GM18870 (cell line): ENCODE results near the gene ASXL1.

Source experiments
- ATAC-seq: cut with Tn5 transposase; IDR thresholded peaks from one replicate; pipeline ENCODE4 v1.9.1; 2021; ENCODE audit warnings: moderate library complexity; ENCODE audit not compliant: unreplicated experiment

Gene ASXL1

GRCh38 chr20:32451682-32452461 is 93.7 kb downstream of the ASXL1 start:
- ATAC-seq: no peak

DNA sequence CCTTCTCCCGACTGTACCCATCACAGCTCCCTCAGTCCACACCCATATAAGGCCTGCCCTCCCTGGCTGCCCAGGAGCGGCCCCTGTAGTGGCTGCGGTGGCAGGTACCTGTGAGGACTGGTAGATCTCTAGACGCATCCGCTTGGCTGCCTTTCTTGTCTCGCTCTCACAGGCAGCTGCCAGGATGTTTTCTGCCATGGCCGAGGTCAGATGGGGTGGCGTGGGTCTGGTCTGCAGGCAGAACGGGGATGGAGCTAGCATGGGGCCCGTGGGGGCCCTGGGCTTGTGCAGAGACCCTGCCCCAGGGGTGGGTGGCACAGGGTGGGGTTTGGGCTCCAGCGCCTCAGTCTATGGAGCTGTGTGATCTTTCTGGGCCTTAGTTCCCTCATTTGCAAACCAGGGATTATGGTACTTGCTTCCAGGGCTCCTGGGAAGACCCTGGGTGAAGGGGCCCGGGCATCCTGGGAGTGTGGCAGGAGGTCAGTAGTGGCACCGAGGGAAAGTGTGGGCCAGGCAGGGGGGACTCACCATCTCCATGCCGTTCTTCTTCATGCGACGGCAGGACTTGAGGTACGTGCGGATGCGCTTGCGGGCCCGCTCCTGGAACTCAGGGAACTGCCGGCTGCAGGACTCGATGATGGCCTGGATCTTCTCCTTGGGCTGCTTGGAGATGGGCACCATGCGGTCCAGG is 94.8 kb downstream of the ASXL1 start:
- no peak for ATAC-seq

GRCh38 chr20:32453467-32454163 is 95.5 kb downstream of the ASXL1 start:
- no peak for ATAC-seq

GRCh38 chr20:32454164-32455145 is 96.3 kb downstream of the ASXL1 start:
- ATAC-seq: no peak

DNA sequence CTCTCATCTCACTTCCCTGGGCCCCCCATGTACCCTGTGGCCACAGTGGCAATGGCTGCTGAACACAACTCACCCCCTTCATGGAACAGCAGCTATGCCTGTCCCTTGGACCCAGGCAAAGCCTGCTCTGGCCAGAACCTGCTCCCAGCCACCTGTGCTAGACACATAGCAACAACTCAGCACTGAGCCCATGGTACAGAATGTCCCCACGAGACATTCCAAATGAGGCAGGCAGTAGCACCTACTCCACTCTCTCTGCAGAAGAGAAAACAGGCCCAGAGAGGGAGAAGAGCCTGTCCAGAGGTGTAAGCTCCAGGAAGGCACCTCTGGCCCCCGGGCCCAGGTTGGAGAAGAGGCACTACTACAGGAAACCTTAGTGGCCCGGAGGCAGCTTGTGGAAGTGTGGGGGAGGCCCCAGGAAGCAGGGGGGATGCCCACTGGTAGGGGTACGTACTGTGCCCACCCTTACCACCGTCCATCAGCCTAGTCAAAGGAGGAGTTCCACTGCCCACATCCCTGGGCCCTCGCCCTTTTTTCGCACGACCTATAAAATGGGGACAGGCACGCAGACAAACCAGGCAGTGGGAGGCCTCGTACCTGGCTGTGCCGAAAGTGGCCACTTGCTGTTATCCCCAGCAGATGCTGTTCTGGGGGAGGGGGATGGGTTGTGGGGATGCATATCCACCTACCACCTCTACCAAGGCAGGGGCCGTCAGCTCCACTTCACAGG is 97.2 kb downstream of the ASXL1 start:
- ATAC-seq: no peak

DNA sequence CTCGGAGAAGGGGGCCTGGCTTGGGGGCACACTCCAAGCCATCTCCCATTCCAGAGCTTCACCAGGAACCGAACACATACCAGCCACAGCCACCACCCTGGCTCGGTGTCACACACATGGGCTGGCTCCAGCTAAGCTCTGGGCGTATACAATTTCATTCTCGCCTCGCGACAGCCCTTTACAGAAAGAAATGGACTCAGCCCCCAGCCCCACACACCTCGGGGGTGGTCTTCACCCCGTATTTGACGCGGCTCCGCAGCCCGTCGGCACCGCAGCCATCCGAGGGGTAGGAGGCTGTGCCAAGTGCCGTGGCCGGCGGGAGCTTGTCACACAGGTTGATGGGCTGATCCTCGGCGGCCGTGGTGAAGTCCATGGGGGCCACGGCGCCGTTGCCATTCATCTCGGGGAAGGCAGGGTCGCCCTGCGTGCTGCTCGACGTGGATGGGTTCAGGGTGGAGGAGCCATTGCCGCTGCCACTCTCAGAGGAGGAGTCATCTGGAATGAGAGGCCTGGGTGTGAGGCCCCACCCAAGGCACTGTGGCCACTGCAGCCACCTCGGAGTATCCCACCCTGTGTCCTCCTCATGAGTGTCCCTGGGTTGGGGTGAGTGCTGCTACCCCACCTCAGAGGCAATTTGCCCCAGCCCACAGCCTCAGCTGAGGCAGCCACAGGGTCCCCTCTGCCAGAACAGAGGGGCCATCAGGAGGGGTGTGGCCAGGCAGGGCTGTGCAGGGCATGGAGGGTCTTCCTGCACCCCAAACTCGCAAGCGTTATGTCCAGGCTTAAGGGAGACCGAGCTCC is 98.0 kb downstream of the ASXL1 start:
- no peak for ATAC-seq

DNA sequence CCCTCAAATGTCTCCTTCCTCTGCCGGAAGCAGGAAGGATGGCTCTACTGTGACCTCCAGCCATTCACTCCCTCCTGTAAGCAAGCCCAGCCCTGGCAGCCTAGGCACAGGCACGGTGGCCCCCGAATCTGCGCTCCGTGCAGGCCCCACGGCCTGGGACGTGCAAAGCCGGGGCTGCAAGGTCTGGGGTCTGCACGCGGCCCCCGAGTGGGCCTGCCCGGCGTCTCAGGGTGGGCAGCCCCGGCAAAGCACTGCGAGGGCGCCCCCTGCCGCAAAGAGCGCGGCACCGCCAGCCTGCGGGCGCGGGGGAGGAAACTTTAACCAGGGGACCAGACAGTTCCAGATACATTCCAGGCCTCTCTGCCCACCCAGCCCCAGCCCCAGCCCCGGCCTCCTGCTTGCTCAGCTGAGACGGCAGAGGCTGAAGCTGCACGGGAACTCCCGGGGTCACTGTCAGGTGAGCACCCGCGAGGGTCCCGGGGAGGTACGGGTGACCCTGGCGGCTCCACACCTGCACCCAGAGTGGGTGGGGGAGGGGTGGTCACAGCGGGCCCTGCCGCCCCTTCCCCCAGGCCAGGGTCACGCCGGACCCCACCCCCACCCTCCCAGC is 98.8 kb downstream of the ASXL1 start:
- no peak for ATAC-seq

DNA sequence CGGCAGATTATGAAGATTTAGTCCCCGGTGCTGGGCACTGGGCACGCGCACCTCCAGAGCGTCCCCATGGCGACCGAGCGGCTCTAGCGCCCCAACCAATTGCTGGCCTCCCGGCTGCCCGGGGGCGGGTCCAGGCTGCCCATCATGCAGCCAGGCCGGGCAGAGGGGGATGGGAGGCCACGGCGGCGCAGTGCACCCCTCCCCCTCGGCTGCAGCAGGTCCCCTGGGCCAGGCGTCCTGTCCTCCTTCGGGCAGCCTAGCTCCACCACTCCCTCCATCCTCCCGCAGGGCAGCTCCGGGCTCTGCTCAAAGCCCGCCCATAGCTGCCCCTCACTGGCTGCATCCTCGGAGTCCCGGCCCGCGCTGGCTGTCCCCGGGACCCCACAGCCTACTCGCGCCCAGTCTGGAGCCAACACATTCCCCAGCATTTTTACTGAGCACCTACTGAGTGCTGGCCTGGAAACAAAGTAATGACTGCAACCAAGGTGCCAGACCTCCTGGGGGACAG is 99.4 kb downstream of the ASXL1 start:
- no peak for ATAC-seq

GRCh38 chr20:32458061-32458836 is 100.1 kb downstream of the ASXL1 start:
- ATAC-seq: no peak

DNA sequence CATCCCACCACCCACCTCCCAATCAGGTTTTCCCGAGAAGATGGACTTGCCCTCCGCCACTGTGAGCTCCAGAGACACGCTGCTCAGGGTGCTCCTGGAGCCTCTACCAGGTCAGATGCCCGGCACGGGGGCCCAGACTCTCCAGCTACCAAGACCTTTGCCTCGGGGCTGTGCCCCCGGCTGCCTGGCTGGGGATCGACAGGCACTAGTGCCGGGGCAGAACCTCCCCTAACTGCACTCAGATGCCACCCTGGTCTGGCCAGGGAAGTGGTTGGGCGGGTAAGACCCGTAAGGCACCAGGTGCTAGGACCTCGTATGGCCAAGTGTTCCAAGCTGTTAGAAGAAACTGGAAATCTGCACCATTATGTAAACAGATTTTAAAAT is 100.7 kb downstream of the ASXL1 start:
- no peak for ATAC-seq

DNA sequence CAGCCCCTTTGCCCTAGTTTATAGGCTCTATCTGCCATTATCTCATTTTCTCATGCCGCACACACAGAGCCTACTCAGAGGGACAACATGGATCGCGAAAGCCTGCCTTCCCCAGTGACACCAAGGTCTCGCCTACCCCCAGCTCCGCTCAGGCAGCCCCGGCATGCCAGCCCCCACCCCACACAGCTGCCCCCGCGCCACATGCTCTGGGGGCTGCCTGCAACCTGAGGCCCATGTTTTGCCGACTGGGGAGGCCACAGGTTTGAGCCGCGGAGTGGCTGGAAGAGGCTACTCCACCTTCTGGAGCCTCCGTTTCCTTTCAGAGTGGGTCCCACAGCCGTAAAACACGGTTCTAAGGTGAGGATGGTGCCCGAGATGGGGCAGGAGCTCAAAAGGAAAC is 102.1 kb downstream of the ASXL1 start:
- no peak for ATAC-seq

DNA sequence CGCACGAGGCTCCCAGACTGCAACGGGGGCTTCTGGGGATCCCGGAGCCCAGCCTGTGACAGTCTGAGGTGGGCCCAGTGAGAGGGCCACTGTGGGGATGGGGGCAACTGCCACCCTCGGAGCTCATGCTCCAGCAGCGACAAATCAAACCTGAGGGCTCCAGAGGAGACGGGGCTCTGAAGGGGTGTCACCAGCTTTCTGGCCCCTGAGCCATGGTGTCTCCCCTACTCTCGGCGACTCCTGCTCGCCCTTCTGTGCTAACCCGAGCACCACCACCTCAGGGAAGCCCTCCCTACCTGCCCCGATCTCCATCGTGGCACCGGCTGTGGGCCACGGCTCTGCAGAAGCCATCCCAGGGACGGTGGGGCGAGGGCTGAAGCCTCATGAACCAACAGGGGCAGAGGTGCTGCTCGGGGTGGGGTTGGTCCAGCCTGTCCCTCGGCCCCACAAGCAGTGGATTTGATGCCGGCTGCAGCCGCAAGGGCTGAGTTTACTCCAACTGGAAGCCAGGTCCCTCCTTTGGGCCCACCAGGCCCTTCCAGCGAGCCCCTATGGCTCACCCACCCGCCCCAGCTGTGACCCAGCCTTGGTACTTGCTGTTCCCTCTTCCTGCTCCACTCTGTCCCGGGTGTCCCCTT is 102.7 kb downstream of the ASXL1 start:
- no peak for ATAC-seq

DNA sequence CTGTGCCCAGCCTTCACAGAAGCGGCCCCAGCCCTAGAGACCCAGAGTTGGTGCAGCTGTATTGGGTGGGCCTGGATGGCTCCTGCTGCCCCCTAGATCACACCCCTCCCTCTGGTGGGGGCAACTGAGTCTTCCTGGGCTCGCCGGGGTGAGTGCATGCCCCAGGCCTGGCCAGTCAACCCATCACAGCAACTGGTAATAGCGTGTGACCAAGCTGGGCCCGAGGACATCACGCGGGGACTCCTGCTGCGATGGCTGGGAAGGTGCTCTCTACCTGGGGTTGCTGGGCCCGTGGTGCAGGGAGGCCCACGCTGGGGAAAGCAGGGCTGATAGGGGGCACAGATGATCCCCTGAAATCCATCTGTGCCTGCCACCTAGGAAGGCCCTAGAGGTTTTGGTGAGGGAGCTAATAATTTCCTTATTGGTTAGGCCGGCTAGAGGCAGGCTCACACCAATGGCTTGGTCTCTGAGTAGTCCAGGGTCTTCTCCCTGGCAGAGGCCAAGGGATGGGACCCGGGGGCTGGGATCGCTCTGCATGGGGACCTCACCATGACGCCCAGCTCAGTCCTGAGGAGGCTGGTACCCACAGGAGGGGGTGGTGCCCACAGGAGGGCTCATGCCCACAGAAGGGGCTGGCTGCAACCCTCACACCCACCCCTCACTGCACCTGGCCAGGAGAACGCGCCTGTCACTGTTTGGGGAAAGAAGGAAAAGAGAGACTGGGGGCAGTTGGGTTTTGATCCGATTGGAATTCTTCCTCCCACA is 103.9 kb downstream of the ASXL1 start:
- no peak for ATAC-seq

DNA sequence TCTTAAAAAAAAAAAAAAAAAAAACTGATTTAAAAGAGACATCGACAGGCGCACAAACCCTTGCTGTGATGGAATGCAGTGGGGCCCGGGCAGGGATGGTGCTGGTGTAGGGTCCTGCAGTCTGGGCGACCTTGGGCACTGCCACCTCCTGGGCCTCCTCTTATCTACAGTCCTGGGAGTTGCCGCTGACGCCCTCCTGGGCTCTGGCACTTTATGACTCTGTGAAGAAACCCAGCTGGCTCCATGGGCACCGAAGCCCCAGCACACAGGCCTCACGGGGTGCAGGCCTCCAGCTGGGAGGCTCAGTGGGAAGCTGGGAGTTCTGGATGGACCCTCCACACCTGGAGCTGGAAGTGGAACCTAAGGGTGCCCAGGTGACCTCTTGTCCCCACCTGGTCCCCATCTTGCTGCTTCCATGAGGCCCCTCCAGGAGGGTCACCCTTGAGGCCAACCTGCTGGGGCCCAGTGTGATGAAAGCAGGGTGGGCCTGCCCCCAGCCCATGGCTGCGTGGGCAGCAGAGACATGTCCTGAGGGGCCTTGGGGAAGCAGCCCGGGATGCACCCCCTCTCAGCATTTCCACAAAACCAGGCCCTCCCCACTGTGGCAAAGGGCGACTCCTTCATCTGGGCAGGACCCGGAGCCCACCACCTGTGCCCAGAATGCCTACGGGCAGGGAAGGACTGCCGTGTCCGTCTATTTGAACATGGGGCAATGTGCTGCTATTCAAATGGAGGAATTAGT is 104.9 kb downstream of the ASXL1 start:
- no peak for ATAC-seq

GRCh38 chr20:32463642-32464400 is 105.7 kb downstream of the ASXL1 start:
- ATAC-seq: no peak
